Peyer's patch (tissue), 4 donors: ENCODE measurements around the gene AKIRIN2. TPM values are rescaled to one million over a fixed set of nuclear protein-coding genes. Genes with fewer than 3 reads are reported as not detected.
A peak's percentile ranks its signal among the peaks of the same experiment; 100 is the strongest.

Experiments
- DNase-seq, 3 donors: peaks; one replicate each; pipeline ENCODE4 v3.0.0-alpha.2; 2017 to 2019
- H3K27ac ChIP-seq, 4 donors: fragments of 200-600 bp; sonication (generic); one replicate each; pipeline ENCODE4 v1.5.1; 2016 to 2019
- H3K27me3 ChIP-seq, 2 donors: fragments of 200-600 bp; sonication (generic); one replicate each; pipeline ENCODE4 v1.5.1; 2019
- H3K36me3 ChIP-seq, 3 donors: fragments of 200-600 bp; sonication (generic); one replicate each; pipeline ENCODE4 v1.5.1; 2016 to 2019
- H3K4me1 ChIP-seq, 4 donors: fragments of 200-600 bp; sonication (generic); one replicate each; pipeline ENCODE4 v1.5.1; 2016 to 2019
- H3K4me3 ChIP-seq, 4 donors: fragments of 200-600 bp; sonication (generic); 1 replicate in 3 of 4; 2 replicates in 1 of 4; pipeline ENCODE4 v1.5.1; 2016 to 2019; ENCODE audit warnings: mild to moderate bottlenecking in 1 of 4
- H3K9me3 ChIP-seq, 4 donors: fragments of 200-600 bp; sonication (generic); one replicate each; pipeline ENCODE4 v1.5.1; 2016 to 2019; ENCODE audit warnings: mild to moderate bottlenecking in 1 of 4
- CTCF ChIP-seq, 6 experiments: fragments of 450-650 bp in 4 of 6; fragments of 200-600 bp in 2 of 6; sonication (generic) in 1 of 6; IDR thresholded peaks; one replicate each; pipeline ENCODE4 v1.5.1; 2017 to 2019; ENCODE audit warnings: antibody characterized with exemption in 6 of 6, mild to moderate bottlenecking in 3 of 6, moderate library complexity in 1 of 6
- POLR2A ChIP-seq, 2 donors: fragments of 450-650 bp; IDR thresholded peaks; one replicate each; pipeline ENCODE4 v1.5.1; 2017; ENCODE audit warnings: antibody characterized with exemption in 2 of 2, mild to moderate bottlenecking in 2 of 2, moderate library complexity in 2 of 2
- total RNA-seq, 4 donors: library from RNA; depleted of rRNA; stranded (reverse); fragments of >200 nt; gene quantifications; one replicate each; pipeline ENCODE4 v1.1.0, GENCODE V29; 2016

AKIRIN2 gene
- 10 to 100 TPM; 24.6 to 38.2 (median 28.3) TPM for total RNA-seq

- Histone ChIP-seq H3K9me3 (no peaks in the 10 kb centered on the region), H3K27ac (peak within 1 kb of the TSS; percentile 96 to 99 (median 98)), H3K27me3 (no peaks in the 10 kb centered on the region), H3K36me3 (no peaks in the 10 kb centered on the region), H3K4me1 (peaks cover 0 to 10% (median 4%) of the 10 kb centered on the region in 4 donors), H3K4me3 (peak within 1 kb of the TSS; percentile 71 to 99 (median 92))
- TF ChIP-seq CTCF (IDR thresholded peaks at IDR 0.05) = no peak
- TF ChIP-seq POLR2A (IDR thresholded peaks at IDR 0.05) = peak; percentile 94 to 97
- peak; percentile 96 to 99 (median 97) for DNase-seq
Measured at GRCh38 chr6:87701676-87702588, at the start of gene AKIRIN2. Gene AKIRIN2, minus strand, starts transcription at chr6:87702233. Its CDS starts 549 bp downstream, at chr6:87701684.

- no peaks in the 10 kb centered on the region for H3K9me3 ChIP-seq
- no peak overlapping the region for H3K4me3 ChIP-seq
- DNase-seq = no peak
- no peaks in the 10 kb centered on the region for H3K27me3 ChIP-seq
- TF ChIP-seq CTCF (IDR thresholded peaks at IDR 0.05) = no peak
- no peak for TF ChIP-seq POLR2A (IDR thresholded peaks at IDR 0.05)
- no peaks in the 10 kb centered on the region for H3K36me3 ChIP-seq
- no peaks in the 10 kb centered on the region for H3K4me1 ChIP-seq
- no peak overlapping the region for H3K27ac ChIP-seq
Measured at GRCh38 chr6:87747646-87748045, 45.6 kb upstream of the AKIRIN2 start.

- no peak for TF ChIP-seq POLR2A (IDR thresholded peaks at IDR 0.05)
- TF ChIP-seq CTCF (IDR thresholded peaks at IDR 0.05) = no peak
- H3K4me1 ChIP-seq = peaks cover 0 to 3% (median 1%) of the 10 kb centered on the region in 4 donors
- no peak overlapping the region for H3K4me3 ChIP-seq
- no peaks in the 10 kb centered on the region for H3K27me3 ChIP-seq
- H3K27ac ChIP-seq = no peak overlapping the region
- no peaks in the 10 kb centered on the region for H3K36me3 ChIP-seq
- H3K9me3 ChIP-seq = no peaks in the 10 kb centered on the region
- DNase-seq = no peak
Measured at GRCh38 chr6:87745966-87746721, 44.1 kb upstream of the AKIRIN2 start.

- no peak for TF ChIP-seq POLR2A (IDR thresholded peaks at IDR 0.05)
- no peak for TF ChIP-seq CTCF (IDR thresholded peaks at IDR 0.05)
- no peak overlapping the region for H3K4me3 ChIP-seq
- no peak overlapping the region for H3K27ac ChIP-seq
- no peaks in the 10 kb centered on the region for H3K27me3 ChIP-seq
- H3K36me3 ChIP-seq = no peaks in the 10 kb centered on the region
- no peaks in the 10 kb centered on the region for H3K9me3 ChIP-seq
- no peak for DNase-seq
- H3K4me1 ChIP-seq = peaks cover 0 to 3% (median 1%) of the 10 kb centered on the region in 4 donors
Measured at GRCh38 chr6:87743454-87743853, 41.4 kb upstream of the AKIRIN2 start.

- H3K27me3 ChIP-seq = no peaks in the 10 kb centered on the region
- no peak overlapping the region for H3K4me3 ChIP-seq
- H3K36me3 ChIP-seq = no peaks in the 10 kb centered on the region
- H3K27ac ChIP-seq = peak overlapping the region in 1 of 4 donors; percentile 40
- H3K9me3 ChIP-seq = no peaks in the 10 kb centered on the region
- DNase-seq = peak in 2 of 3 donors; percentile 84 to 91
- no peak for TF ChIP-seq CTCF (IDR thresholded peaks at IDR 0.05)
- TF ChIP-seq POLR2A (IDR thresholded peaks at IDR 0.05) = no peak
- peaks cover 0 to 3% (median 1%) of the 10 kb centered on the region in 4 donors for H3K4me1 ChIP-seq
Measured at GRCh38 chr6:87742106-87742505, 40.1 kb upstream of the AKIRIN2 start.
